Hematopoietic multipotent progenitor cell treated with erythropoietin and hydrocortisone succinate and interleukin-3 and kit ligand, for 4 days (in vitro differentiated cells): ENCODE data around the gene FBN1.

Source experiments
- DNase-seq: peaks from one replicate; pipeline ENCODE4 v3.0.0-alpha.2; 2015

FBN1 gene

DNA sequence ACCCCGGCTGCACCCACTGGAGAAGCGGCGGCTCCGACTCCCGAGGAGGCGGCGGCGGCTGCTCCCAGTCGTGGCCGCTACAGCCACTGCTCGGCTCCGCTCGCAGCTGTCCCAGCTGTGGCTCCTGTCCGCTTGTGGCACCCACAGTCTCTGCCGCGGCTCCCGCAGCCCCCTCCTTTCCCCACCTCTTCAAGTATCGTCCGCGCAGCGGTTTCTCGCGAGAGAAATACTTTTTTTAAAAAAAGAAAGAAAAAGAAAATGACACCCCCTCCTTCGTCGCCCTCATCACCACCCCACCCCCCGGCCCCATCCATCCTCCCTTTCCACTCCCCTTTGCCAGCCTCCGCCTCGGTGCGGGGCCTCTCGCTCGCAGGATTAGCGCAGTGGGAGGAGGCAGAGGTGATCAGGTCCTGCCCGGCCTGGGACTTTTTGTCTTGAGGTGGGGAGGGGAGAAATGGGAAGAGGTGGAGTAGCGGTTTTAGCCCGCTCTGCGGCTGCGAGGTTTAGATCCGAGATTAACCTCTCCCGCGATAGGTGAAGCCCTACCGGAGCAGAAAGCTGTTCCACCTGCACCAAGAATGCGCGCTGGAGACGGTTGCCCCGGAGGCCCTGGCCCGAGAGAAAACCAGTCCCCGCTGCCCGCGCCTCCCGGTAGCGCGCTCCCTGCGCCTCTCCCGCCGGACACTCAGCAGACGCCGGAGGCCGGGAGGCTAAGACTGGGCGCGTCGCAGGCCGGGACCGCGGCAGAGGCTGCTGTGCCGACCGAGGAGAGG is at the start of gene FBN1:
Gene FBN1, minus strand, starts transcription at position 152 of the 773 bp plus-strand sequence. CDS start 940 bp downstream, outside the sequence.
- DNase-seq = peak; percentile 87

GRCh38 chr15:48693484-48693883 is 48.0 kb upstream of the FBN1 start:
- no peak for DNase-seq

GRCh38 chr15:48688493-48688892 is 43.0 kb upstream of the FBN1 start:
- no peak for DNase-seq

GRCh38 chr15:48683991-48684765 is 38.7 kb upstream of the FBN1 start:
- no peak for DNase-seq

DNA sequence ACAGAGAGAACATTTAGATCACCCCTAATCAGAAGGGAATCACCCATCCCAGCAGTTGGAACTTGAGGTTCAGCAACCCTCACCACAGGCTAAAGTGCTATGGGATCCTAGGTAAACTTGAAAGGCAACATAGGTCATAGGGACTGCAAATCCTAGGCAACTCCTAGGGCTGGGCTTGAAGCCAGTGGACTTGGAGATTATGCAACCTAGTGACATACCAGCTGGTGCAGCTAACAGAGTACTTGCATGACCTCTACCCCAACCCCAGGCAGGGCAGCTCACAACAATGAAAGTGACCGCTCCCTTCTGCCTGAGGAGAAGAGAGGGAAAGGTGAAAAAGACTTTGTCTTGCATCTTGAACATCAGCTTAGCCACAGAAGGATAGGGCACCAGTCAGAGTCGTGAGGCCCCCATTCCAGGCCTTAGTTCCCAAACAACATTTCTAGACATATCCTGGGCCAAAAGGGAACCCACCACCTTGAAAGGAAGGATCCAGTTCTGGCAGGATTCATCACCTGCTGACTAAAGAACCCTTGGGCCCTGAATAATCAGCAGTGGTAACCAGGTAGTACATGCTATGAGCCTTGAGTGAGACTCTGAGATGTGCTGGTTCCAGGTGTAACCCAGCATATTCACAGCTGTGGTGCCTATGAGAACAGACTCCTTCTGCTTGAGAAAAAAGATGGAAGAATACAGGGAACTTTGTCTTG is 37.6 kb upstream of the FBN1 start:
- no peak for DNase-seq

DNA sequence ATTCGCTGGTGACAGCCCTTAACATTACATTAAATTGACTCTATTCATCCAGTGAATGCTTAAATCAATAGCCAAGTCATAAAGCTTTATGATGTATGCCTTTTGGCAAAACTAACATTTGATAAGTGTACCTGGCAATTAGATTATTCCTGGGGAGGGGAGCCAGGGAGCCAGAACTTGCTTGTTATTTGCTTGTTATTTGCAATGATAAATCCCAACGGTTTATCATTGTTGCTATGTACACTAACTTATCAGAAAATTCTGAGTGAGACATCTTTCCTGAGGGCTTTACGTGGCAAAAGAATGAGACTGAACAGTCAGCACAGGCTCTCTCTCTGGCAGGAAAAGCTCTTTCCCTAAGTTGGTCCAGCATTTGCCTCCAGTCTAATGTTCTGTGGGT is 35.8 kb upstream of the FBN1 start:
- no peak for DNase-seq

DNA sequence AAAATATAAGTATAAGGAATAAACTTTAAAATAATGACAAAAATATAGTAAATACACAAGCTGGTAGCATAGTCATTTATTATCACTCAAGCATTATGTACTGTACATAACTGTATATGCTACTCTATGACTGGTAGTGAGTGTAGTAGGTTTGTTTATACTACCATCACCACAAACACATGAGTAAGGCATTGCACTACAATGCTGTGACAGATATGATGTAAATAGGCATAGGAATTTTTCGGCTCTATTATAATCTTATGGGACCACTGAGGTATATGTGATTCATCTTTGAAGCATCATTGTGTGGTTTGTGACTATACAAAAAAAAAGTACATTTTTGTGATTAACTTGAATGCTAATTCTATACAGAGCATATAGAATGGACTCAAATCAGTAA is 35.3 kb upstream of the FBN1 start:
- no peak for DNase-seq

- DNase-seq = no peak
These were observed 34.4 kb upstream of the FBN1 start for GRCh38 chr15:48679952-48680351.

DNA sequence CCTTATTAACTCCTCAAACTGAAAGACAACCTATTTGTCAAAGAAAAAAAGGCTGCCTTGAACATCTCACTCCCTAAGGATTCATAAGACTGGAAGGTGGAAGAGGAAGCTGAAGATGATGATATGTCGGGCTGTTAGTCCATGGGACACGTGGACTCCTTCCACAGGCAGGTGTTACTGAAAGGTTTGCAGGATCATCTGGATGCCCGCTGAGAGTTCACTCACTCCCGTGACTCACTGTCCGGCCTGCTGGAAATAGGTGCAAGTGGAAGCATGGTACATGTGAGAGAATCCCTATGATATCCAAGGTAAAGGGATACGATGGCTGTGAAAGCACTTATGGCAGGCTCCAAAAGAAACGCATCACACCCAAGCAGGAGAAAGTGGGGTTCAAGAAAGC is 33.3 kb upstream of the FBN1 start:
- DNase-seq = no peak

- DNase-seq = no peak
These were observed 32.3 kb upstream of the FBN1 start for GRCh38 chr15:48677821-48678220.

GRCh38 chr15:48675436-48675835 is 29.9 kb upstream of the FBN1 start:
- no peak for DNase-seq

DNA sequence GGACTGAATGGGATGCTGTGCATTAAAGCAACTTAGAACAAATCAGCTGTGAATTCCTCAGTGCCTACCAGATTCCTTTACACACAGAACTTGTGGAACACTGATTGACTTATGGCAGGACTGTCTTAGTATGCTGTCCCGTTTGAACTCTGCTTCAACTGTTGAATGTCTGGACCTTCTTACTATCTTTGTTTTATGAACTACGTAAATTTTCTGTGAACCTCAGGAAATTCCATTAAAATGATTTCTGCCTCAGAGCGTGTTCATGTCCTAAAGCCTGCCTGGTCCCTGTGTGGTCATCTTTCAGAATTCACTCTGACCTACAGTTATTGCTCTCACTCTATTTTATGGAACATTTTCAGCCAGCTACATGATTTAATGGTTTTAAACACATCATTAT is 29.4 kb upstream of the FBN1 start:
- no peak for DNase-seq

DNA sequence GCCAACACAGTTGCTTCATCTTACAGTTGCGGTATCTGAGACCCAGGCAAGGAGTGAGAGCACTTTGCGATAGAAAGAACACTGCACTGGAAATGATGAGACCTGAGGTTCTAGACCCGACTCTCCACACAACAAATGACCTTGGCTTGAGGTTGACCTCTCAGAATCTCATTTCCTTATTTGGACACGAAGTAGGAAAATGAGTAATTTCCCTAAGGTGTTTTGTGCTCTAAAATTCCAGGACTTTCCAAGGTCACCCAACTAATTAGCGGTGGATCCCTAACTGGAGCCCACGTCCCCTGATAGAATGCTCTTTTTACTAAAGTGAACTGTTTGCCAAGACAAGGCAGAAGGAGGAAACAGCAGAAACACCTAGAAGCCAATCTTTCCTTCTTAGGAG is 26.7 kb upstream of the FBN1 start:
- no peak for DNase-seq

DNA sequence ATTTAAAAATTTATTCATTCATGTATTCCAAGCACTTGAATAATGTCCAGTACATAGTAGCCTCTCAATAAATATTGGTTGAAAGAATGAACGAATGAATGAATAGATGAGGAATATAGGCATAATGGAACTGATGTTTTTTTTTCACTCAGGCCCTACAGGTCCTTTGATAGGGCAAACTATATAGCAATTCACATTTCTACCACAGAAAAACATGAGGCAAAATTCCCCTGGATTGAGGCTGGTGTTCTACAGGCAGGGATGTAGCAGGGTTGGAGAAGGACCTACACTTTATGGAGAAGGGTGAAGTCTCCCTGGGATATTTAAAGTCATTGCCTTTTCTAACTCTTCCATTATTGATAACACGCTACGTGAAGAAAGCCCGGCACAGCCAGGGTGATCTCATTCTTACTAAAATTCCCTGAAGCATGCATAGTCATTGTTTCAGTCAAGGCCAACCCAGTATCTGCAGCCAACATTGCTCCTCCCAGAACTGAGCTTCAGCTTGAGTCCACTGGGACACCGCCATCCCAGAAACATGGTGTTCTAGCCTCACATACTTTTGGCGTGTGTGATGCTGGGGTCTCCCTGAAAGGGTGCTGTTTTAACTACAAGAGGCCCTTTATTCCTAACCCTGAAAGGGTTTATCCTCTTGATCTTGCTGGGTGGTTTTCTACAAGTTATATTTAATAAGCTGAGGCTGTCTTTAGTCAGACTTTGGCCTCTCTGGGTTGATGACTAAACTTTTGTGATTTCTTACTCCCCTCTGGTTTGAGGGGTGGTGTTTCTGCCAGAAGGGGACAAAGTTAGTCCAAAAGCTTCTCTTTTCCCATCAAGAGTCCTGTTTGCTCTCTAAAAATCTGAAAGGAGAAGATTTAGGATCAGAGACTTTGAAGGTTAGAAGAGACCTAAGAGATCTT is 25.9 kb upstream of the FBN1 start:
- DNase-seq = no peak

GRCh38 chr15:48667701-48668100 is 22.2 kb upstream of the FBN1 start:
- DNase-seq = no peak

DNA sequence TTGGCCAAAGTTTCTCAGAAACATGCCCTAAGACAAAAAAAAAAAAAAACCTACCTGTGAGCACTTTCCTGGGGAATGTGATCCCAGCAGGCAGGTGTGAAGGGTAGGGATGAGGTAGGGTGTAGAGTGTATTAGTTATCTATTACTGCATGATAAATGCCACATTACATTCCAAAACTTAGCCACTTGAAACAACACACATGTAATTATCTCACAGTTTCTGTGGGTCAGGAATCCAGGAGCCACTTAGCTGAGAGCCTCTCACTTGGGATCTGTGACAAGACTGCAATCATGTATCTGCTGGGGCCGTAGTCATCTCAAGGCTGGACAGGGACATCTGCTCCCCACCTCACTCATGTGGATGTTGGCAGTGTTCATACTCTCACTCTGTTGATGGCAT is 18.9 kb upstream of the FBN1 start:
- no peak for DNase-seq

- DNase-seq = no peak
These were observed 12.6 kb upstream of the FBN1 start for GRCh38 chr15:48657950-48658591.

DNA sequence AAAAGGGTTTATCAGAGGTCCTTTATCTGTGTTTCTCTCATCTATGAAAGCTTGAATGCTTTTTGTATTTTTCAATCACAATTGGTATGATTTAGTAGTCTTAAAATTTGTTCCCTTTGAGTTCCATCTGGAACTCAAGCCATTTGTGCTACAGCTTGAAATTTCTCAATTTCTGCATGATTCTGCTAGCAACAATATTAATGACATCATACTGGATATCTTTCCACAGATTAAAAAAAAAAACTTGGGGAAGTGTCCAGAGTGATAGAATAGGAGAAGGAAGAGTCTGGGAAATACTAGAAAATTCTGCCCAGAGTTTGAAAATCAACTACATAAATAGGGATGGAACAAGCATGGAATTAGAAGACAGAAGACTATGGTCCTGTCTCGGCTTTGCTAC is 9.3 kb upstream of the FBN1 start:
- DNase-seq = no peak

DNA sequence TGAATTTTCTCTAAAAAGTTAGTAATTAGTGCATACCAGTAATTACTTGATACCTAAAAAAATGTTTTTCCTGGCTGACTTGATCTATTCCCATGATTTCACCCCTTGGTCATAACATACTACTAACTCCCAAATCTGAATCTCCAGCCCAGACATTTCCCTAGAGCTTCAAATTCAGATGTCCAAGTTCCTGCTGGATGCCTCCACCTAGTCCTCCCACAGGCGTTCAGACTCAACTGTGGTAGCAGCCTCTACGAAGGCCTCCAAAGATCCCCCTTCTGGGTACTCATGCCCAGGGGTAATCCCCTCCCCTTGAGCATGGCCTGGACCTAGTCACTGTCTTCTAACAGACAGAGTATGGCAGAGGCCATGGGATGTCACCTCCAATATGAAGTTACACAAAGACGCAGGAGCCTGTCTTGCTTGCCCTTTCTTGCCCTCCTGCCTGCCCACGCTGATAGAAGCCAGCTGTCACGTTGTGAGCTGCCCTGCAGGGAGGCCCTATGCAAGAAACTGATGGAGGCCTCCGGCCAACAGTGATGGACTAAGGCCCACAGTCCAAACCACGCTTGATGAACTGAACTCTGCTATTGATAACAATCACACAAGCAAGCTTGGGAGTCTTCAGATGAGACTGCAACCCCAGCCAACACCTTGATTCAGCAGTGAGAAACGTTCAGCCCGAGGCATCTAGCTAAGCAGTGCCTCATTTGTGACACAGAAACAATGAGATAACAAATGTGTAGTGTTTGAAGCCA is 8.6 kb upstream of the FBN1 start:
- DNase-seq = no peak

DNA sequence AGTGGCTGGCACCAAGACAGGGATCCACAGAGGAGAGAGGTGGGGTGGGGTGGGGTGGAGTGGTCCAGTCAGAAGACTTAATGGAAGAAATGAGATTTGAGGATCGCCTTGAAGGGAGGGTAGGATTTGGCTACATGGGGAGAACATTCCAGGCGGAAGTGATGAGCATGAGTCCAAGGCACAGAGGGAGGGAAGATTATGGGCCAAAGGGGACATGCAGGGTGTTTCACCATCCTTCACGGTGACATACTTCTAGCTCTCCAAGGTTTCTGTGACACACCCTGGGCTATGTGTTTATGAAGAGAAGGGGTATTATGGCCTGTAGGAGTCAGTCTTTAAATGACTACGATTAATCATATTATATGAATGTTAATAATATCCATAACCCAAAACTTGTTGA is 7.7 kb upstream of the FBN1 start:
- no peak for DNase-seq

DNA sequence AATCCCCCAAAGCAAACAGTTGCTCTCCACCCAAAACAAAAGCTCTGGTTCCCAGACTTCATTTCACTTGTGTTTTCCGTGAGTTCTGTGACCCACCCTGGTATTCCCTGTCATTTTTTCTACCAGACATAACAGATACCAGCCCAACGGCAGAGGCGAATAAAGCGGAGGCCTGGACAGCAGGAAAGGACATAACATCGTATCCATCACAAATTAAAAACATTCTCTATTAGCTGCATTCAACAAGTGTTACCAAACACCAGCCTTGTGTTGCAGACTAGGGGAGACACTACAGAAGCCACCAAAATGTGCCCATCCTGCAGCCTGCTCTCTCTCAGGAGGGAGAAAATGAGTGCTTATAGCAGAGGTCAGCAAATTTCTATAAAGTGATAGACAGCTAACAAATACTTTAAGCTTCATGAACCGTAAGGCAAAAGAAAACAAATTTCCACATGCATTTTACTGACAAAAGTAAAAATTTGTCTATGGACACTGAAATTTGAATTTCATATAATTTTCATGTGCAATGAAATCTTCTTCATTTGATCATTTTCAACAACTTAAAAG is 7.1 kb upstream of the FBN1 start:
- DNase-seq = no peak
